GM18861 (cell line): ENCODE data around the gene SPA17.

ENCODE experiments used
- ATAC-seq: cut with Tn5 transposase; IDR thresholded peaks from one replicate; pipeline ENCODE4 v1.9.1; 2021; ENCODE audit not compliant: unreplicated experiment

SPA17 gene

GRCh38 chr11:124661553-124661952 lies 12.2 kb upstream of the SPA17 start:
- ATAC-seq = no peak

- ATAC-seq = no peak
These were observed 11.6 kb upstream of the SPA17 start for GRCh38 chr11:124662106-124662505.

GRCh38 chr11:124663861-124664260 lies 9.8 kb upstream of the SPA17 start:
- ATAC-seq = no peak

- no peak for ATAC-seq
These were observed 6.1 kb upstream of the SPA17 start for GRCh38 chr11:124667601-124668000.

- peak; percentile 40 for ATAC-seq
These were observed 4.5 kb upstream of the SPA17 start for GRCh38 chr11:124669193-124669592.

GRCh38 chr11:124670732-124671131 lies 3.0 kb upstream of the SPA17 start:
- ATAC-seq = peak; percentile 32

GRCh38 chr11:124672536-124673215 lies 1.0 kb upstream of the SPA17 start:
- ATAC-seq = no peak

- no peak for ATAC-seq
These were observed 439 bp downstream of the SPA17 start for GRCh38 chr11:124674168-124674517.

- no peak for ATAC-seq
These were observed 867 bp downstream of the SPA17 start for GRCh38 chr11:124674571-124674970.

- ATAC-seq = no peak
These were observed 2.7 kb downstream of the SPA17 start for GRCh38 chr11:124676386-124676785.

- ATAC-seq = no peak
These were observed 4.7 kb downstream of the SPA17 start for GRCh38 chr11:124678416-124678815.

GRCh38 chr11:124681421-124681820 lies 7.7 kb downstream of the SPA17 start:
- ATAC-seq = no peak

- no peak for ATAC-seq
These were observed 8.7 kb downstream of the SPA17 start for GRCh38 chr11:124682443-124682842.

- ATAC-seq = no peak
These were observed 19.4 kb downstream of the SPA17 start for GRCh38 chr11:124693142-124693541.

GRCh38 chr11:124699547-124699946 lies 25.8 kb downstream of the SPA17 start:
- ATAC-seq = no peak

- ATAC-seq = no peak
These were observed 26.3 kb downstream of the SPA17 start for GRCh38 chr11:124700028-124700427.

- no peak for ATAC-seq
These were observed 34.1 kb downstream of the SPA17 start for GRCh38 chr11:124707829-124708228.

GRCh38 chr11:124712392-124712791 lies 38.7 kb downstream of the SPA17 start:
- no peak for ATAC-seq

- no peak for ATAC-seq
These were observed 42.9 kb downstream of the SPA17 start for GRCh38 chr11:124716591-124716990.

- peak; percentile 62 for ATAC-seq
These were observed 43.7 kb downstream of the SPA17 start for GRCh38 chr11:124717421-124717785.

GRCh38 chr11:124717786-124718651 lies 44.3 kb downstream of the SPA17 start:
- ATAC-seq = peak; percentile 32

- no peak for ATAC-seq
These were observed 45.1 kb downstream of the SPA17 start for GRCh38 chr11:124718801-124719200.
